Lower leg skin (tissue), 3 donors: ENCODE measurements around the gene CCDC102B.

Source experiments
- CTCF ChIP-seq, 3 donors: fragments of 450-650 bp; IDR thresholded peaks; one replicate each; pipeline ENCODE4 v1.5.1; 2016; ENCODE audit warnings: antibody characterized with exemption in 3 of 3, mild to moderate bottlenecking in 3 of 3, moderate library complexity in 2 of 3
- POLR2A ChIP-seq, 2 donors: fragments of 450-650 bp; IDR thresholded peaks; one replicate each; pipeline ENCODE4 v1.6.1; 2016 to 2017; ENCODE audit warnings: antibody characterized with exemption in 2 of 2, mild to moderate bottlenecking in 1 of 2, moderate library complexity in 1 of 2

GRCh38 chr18:68759308-68759707, 38.6 kb upstream of the CCDC102B start:
- TF ChIP-seq POLR2A (IDR thresholded peaks at IDR 0.05) (no peak), CTCF (IDR thresholded peaks at IDR 0.05) (no peak)
